ENCODE data around the gene ZFP91. TPM values are rescaled to one million over a fixed set of nuclear protein-coding genes. Genes with fewer than 3 reads are reported as not detected.

Gene ZFP91
- total and polyA plus RNA-seq, 2 of the 13 experiments (the other 11 are each of a cell fraction or from before 2014, with no cell fraction given): 13.5 to 38.6 TPM

- no peak for TF ChIP-seq ZNF512B (CRISPR knock-in tag; IDR thresholded peaks at IDR 0.05; ENCODE audit: borderline replicate concordance)
- no peak for TF ChIP-seq NRL (CRISPR knock-in tag; IDR thresholded peaks at IDR 0.05; ENCODE audit: borderline replicate concordance)
- TF ChIP-seq ZNF556 (CRISPR knock-in tag; IDR thresholded peaks at IDR 0.05; ENCODE audit: borderline replicate concordance): no peak
- TF ChIP-seq ZNF558 (CRISPR knock-in tag; IDR thresholded peaks at IDR 0.05; ENCODE audit: borderline replicate concordance): no peak
- TF ChIP-seq ZNF761 (CRISPR knock-in tag; conservative IDR thresholded peaks at IDR 0.05): no peak
- TF ChIP-seq, protein P1, sequence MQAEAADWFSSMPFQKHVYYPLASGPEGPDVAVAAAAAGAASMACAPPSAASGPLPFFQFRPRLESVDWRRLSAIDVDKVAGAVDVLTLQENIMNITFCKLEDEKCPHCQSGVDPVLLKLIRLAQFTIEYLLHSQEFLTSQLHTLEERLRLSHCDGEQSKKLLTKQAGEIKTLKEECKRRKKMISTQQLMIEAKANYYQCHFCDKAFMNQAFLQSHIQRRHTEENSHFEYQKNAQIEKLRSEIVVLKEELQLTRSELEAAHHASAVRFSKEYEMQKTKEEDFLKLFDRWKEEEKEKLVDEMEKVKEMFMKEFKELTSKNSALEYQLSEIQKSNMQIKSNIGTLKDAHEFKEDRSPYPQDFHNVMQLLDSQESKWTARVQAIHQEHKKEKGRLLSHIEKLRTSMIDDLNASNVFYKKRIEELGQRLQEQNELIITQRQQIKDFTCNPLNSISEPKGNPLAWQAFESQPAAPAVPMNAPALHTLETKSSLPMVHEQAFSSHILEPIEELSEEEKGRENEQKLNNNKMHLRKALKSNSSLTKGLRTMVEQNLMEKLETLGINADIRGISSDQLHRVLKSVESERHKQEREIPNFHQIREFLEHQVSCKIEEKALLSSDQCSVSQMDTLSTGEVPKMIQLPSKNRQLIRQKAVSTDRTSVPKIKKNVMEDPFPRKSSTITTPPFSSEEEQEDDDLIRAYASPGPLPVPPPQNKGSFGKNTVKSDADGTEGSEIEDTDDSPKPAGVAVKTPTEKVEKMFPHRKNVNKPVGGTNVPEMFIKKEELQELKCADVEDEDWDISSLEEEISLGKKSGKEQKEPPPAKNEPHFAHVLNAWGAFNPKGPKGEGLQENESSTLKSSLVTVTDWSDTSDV (CRISPR knock-in tag; IDR thresholded peaks at IDR 0.05): no peak
- no peak for TF ChIP-seq STAG1 (CRISPR knock-in tag; IDR thresholded peaks at IDR 0.05)
- TF ChIP-seq GLMP (CRISPR knock-in tag; IDR thresholded peaks at IDR 0.05; ENCODE audit: borderline replicate concordance): no peak
- TF ChIP-seq NR3C1 (CRISPR knock-in tag; IDR thresholded peaks at IDR 0.05): no peak
Observed at GRCh38 chr11:58600510-58600909, 21.6 kb downstream of the ZFP91 start (continued).
